Measurements from ENCODE around the gene MRPL12.

Gene MRPL12

DNA sequence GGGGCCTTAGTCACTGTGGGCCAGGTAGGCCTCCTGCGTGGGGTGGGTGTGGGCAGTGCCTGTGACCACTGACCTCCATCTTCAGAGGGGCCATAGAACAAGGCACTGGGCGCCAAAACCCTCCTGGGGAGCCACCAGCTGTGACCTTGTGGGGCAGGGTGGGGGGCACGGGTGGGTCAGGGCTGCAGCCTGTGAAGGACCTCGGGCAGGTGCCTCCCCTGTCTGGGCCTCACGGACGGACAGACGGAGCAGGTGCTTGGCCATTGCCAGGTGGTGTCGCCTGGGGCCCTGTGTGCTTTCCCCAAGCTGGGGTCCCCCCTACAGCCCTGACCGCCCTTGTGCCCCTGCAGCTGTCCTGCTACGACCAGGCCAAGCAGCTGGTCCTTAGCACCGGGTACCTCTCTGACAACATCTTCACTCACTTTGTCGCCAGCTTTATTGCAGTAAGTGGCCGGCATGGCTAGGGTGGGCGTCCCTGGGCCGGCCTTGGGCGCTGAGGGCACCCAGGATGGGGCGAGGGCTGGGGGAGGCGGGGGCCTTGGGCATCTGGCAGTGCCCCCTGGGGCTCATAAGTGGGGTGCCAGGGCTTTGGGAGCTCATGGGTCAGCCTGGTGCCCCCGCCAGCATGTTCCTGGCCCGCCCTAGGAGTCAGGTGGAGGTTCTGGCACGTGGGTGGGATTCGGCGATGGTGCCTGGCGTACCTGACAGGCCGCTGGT, 14.0 kb downstream of the MRPL12 start:
- CTCF ChIA-PET: interaction anchor here (1.3 kb wide), 1 partner anchor 10 kb away, joined by 3 read pairs; no protein-coding TSS in a partner anchor
- no peak overlapping the region for H3K27ac ChIP-seq (ENCODE audit: insufficient read depth in 1 of 2, low read depth in 1 of 2, low read length in 2 of 2, poor library complexity in 1 of 2, severe bottlenecking in 2 of 2)
- H3K27me3 ChIP-seq (replicated peaks in 2 of 5; ENCODE audit: control insufficient read depth in 4 of 5, insufficient read depth in 5 of 5, low read length in 4 of 5): no peaks in the 10 kb centered on the region
- POLR2A ChIA-PET: interaction anchor here (0.7 kb wide), 1 partner anchor 189 kb away, joined by 3 read pairs; no protein-coding TSS in a partner anchor
- no peak overlapping the region for H3K4me3 ChIP-seq (ENCODE audit: control insufficient read depth in 1 of 7, extremely low read depth in 1 of 7, insufficient read depth in 4 of 7, low read depth in 2 of 7, low read length in 6 of 7)
- H3K9me3 ChIP-seq (ENCODE audit: control extremely low read depth in 1 of 5, control insufficient read depth in 4 of 5, insufficient read depth in 2 of 5, low read depth in 1 of 5, low read length in 4 of 5): no peaks in the 10 kb centered on the region
- no peak for DNase-seq
- 96% methylated on average over 22 of the region's 25 CpGs for WGBS (ENCODE audit: insufficient coverage)
- peaks cover 0 to 26% (median 3%) of the 10 kb centered on the region in 4 experiments for H3K36me3 ChIP-seq (ENCODE audit: control insufficient read depth in 4 of 4, insufficient read depth in 4 of 4, low read length in 3 of 4)
- peaks cover 0 to 30% (median 14%) of the 10 kb centered on the region in 4 experiments for H3K4me1 ChIP-seq (ENCODE audit: control extremely low read depth in 1 of 4, control insufficient read depth in 4 of 4, insufficient read depth in 4 of 4, low read length in 3 of 4)

DNA sequence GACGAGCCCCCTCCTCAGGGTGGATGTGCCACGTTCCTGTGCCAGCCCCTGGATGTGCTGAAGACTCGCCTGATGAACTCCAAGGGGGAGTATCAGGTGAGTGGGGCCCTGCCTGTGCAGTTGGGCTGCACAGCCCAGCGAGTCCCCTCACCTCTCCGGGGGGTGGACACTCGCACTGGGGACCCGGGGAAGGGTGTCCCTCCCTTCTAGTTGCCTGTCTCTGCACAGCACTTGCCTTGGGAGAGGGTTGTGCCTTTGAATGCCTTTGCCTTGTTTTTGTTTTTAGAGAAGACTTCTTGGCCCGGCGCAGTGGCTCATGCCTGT, 14.6 kb downstream of the MRPL12 start:
- no peak for DNase-seq
- no peaks in the 10 kb centered on the region for H3K9me3 ChIP-seq (ENCODE audit: control extremely low read depth in 1 of 5, control insufficient read depth in 4 of 5, insufficient read depth in 2 of 5, low read depth in 1 of 5, low read length in 4 of 5)
- no peak overlapping the region for H3K27ac ChIP-seq (ENCODE audit: insufficient read depth in 1 of 2, low read depth in 1 of 2, low read length in 2 of 2, poor library complexity in 1 of 2, severe bottlenecking in 2 of 2)
- ChIA-PET POLR2A (interaction anchor here (0.7 kb wide), 1 partner anchor 189 kb away, joined by 3 read pairs; no protein-coding TSS in a partner anchor), CTCF (interaction anchor here (1.3 kb wide), 1 partner anchor 11 kb away, joined by 3 read pairs; no protein-coding TSS in a partner anchor)
- no peak overlapping the region for H3K4me3 ChIP-seq (ENCODE audit: control insufficient read depth in 1 of 7, extremely low read depth in 1 of 7, insufficient read depth in 4 of 7, low read depth in 2 of 7, low read length in 6 of 7)
- H3K36me3 ChIP-seq (ENCODE audit: control insufficient read depth in 4 of 4, insufficient read depth in 4 of 4, low read length in 3 of 4): peaks cover 0 to 26% (median 3%) of the 10 kb centered on the region in 4 experiments
- no peaks in the 10 kb centered on the region for H3K27me3 ChIP-seq (replicated peaks in 2 of 5; ENCODE audit: control insufficient read depth in 4 of 5, insufficient read depth in 5 of 5, low read length in 4 of 5)
- WGBS (ENCODE audit: insufficient coverage): over 99% methylated on average over 9 of the region's 9 CpGs
- peaks cover 0 to 32% (median 13%) of the 10 kb centered on the region in 4 experiments for H3K4me1 ChIP-seq (ENCODE audit: control extremely low read depth in 1 of 4, control insufficient read depth in 4 of 4, insufficient read depth in 4 of 4, low read length in 3 of 4)

DNA sequence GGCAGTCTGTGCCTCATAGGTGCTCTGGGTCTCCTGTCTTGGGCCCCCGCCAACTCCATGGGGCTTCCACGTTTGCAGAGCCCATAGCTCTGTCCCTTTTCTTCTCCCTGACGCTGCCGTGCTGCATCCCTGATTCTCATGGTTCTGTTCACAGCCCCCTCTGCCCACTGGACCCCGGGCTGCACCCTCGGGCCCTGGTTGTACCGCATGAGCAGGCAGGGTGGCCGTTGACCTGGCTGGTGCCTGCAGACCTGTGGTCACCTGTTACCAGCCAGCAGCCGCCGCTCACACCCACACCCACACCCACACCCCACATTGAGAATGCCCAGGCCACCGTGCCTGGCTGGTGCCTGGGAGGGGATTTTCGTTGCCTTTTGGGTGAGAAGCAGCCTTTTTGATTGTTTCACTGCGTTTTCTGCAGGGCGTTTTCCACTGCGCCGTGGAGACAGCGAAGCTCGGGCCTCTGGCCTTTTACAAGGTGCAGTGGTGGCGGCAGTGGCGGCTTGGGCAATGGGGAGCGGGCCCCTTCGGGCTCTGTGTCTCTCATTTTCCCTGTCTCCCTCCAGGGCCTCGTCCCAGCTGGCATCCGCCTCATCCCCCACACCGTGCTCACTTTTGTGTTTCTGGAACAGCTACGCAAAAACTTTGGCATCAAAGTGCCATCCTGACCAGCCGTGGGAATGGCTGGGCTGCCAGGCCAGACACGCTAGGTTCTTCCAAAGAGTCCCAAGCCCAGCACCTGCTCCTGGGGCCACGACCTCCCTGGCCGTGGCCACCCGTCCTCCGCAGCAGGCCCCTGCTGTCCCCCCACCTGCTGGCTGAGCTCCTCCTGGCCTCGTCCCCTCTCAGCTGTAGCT, 16.5 kb downstream of the MRPL12 start:
- peaks cover 0 to 12% (median 0%) of the 10 kb centered on the region in 5 experiments for H3K27me3 ChIP-seq (replicated peaks in 2 of 5; ENCODE audit: control insufficient read depth in 4 of 5, insufficient read depth in 5 of 5, low read length in 4 of 5)
- H3K4me1 ChIP-seq (ENCODE audit: control extremely low read depth in 1 of 4, control insufficient read depth in 4 of 4, insufficient read depth in 4 of 4, low read length in 3 of 4): peaks cover 0 to 16% (median 9%) of the 10 kb centered on the region in 4 experiments
- DNase-seq: no peak
- peaks cover 0 to 23% (median 3%) of the 10 kb centered on the region in 4 experiments for H3K36me3 ChIP-seq (ENCODE audit: control insufficient read depth in 4 of 4, insufficient read depth in 4 of 4, low read length in 3 of 4)
- ChIA-PET CTCF (interaction anchor here (1.5 kb wide), 1 partner anchor 15 kb away, joined by 3 read pairs; no protein-coding TSS in a partner anchor), POLR2A (no interaction called here)
- H3K9me3 ChIP-seq (ENCODE audit: control extremely low read depth in 1 of 5, control insufficient read depth in 4 of 5, insufficient read depth in 2 of 5, low read depth in 1 of 5, low read length in 4 of 5): no peaks in the 10 kb centered on the region
- H3K27ac ChIP-seq (ENCODE audit: insufficient read depth in 1 of 2, low read depth in 1 of 2, low read length in 2 of 2, poor library complexity in 1 of 2, severe bottlenecking in 2 of 2): no peak overlapping the region
- no peak overlapping the region for H3K4me3 ChIP-seq (ENCODE audit: control insufficient read depth in 1 of 7, extremely low read depth in 1 of 7, insufficient read depth in 4 of 7, low read depth in 2 of 7, low read length in 6 of 7)
- 96% methylated on average over 24 of the region's 33 CpGs for WGBS (ENCODE audit: insufficient coverage)

DNA sequence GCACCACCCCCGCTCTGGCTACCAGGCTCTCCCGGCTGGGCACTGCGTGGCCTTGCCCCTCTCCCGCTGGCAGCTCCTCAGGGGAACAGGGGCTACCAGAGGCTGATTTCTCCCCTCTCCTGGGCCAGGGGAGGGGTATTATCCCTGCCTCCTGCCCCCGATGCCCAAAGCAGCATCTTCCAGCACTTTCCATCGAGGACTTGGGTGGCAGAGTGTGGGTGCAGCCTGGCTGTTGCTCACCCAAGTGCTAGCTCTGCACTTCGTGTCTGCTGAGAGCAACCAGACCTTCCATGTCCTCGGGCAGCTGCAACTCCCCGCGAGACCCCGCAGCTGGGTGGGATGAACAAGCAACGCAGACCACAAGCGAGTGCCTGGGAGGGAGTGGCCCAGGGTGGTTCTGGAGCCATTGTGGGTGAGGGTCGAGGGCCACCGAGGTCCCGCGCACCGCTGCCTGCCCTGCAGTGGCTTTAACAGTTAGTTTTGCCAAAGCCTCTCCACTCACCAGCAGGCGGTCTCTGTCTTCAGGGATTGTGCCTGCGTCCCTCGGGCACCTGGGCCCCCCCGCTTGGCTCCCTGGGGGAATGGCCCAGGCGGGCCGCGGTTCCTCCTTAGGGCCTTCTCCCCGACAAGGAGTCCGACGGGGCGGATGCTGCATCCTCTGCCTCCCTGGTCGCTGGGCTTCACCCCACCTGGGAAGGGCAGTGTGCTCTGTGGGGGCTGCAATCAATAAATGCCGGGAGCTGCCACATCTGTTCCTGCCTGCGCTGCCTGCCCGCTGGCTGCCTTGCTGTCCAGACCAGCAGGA, 17.3 kb downstream of the MRPL12 start:
- peaks cover 0 to 21% (median 3%) of the 10 kb centered on the region in 4 experiments for H3K36me3 ChIP-seq (ENCODE audit: control insufficient read depth in 4 of 4, insufficient read depth in 4 of 4, low read length in 3 of 4)
- CTCF ChIA-PET: interaction anchor here (1.5 to 1.6 kb wide), 3 partner anchors 7 to 15 kb away, joined by 3 to 8 read pairs (median 6); no protein-coding TSS in a partner anchor
- POLR2A ChIA-PET: no interaction called here

DNA sequence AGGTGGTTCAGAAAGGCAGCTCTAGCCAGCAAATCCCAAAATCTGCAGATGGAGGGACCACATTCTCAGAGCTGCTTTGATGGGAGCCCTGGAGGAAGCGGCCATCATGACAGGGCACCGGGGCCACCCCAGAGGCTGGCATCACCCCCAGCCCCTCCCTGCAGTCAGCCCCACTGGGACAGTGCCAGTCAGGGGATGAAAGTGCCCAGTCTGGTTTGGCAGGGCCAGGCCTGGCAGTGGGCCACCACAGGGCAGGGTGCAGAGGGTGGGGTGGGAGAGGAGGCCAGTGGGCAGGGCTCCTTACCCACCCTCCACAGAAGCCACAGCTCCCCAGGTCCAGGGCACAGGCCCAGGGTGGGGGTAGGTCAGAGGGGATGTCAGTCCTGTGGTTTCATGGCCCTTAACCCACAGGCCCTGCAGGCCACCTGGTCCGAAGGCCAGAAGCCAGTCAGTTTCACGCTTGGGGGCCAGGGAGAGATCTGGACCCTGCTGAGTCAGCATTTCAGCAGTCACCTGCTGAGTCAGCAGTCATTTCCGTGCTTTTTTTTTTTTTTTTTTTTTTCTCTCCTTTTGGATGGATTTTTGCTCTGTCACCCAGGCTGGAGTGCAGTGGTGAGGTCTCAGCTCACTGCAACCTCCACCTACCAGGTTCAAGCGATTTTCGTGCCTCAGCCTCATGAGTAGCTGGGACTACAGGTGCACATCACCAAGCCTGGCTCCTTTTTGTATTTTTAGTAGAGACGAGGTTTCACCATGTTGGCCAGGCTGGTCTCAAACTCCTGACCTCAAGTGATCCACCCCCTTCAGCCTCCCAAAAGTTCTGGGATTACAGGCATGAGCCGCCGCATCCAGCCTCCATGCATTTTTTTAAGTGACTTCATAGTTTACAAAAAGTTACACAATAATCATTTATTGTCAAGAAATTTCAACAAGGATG, 19.3 kb downstream of the MRPL12 start:
- 56% methylated on average over 8 of the region's 10 CpGs for WGBS (ENCODE audit: insufficient coverage)
- Histone ChIP-seq H3K27me3 (replicated peaks in 2 of 5; ENCODE audit: control insufficient read depth in 4 of 5, insufficient read depth in 5 of 5, low read length in 4 of 5) (peaks cover 0 to 13% (median 3%) of the 10 kb centered on the region in 5 experiments), H3K4me3 (ENCODE audit: control insufficient read depth in 1 of 7, extremely low read depth in 1 of 7, insufficient read depth in 4 of 7, low read depth in 2 of 7, low read length in 6 of 7) (no peak overlapping the region), H3K27ac (ENCODE audit: insufficient read depth in 1 of 2, low read depth in 1 of 2, low read length in 2 of 2, poor library complexity in 1 of 2, severe bottlenecking in 2 of 2) (no peak overlapping the region), H3K36me3 (ENCODE audit: control insufficient read depth in 4 of 4, insufficient read depth in 4 of 4, low read length in 3 of 4) (peaks cover 0 to 10% (median 3%) of the 10 kb centered on the region in 4 experiments), H3K4me1 (ENCODE audit: control extremely low read depth in 1 of 4, control insufficient read depth in 4 of 4, insufficient read depth in 4 of 4, low read length in 3 of 4) (peaks cover 0 to 16% (median 9%) of the 10 kb centered on the region in 4 experiments), H3K9me3 (ENCODE audit: control extremely low read depth in 1 of 5, control insufficient read depth in 4 of 5, insufficient read depth in 2 of 5, low read depth in 1 of 5, low read length in 4 of 5) (no peaks in the 10 kb centered on the region)
- ChIA-PET POLR2A (no interaction called here), CTCF (interaction anchor here (1.6 kb wide), 3 partner anchors 8 to 106 kb away, joined by 5 to 8 read pairs (median 6); no protein-coding TSS in a partner anchor)
- DNase-seq: peak; percentile 46 to 81 (median 79)

More for the DNA sequence above, 17.3 kb downstream of the MRPL12 start:
- peaks cover 0 to 13% (median 3%) of the 10 kb centered on the region in 5 experiments for H3K27me3 ChIP-seq (replicated peaks in 2 of 5; ENCODE audit: control insufficient read depth in 4 of 5, insufficient read depth in 5 of 5, low read length in 4 of 5)
- H3K4me1 ChIP-seq (ENCODE audit: control extremely low read depth in 1 of 4, control insufficient read depth in 4 of 4, insufficient read depth in 4 of 4, low read length in 3 of 4): peaks cover 0 to 16% (median 9%) of the 10 kb centered on the region in 4 experiments
- no peak overlapping the region for H3K4me3 ChIP-seq (ENCODE audit: control insufficient read depth in 1 of 7, extremely low read depth in 1 of 7, insufficient read depth in 4 of 7, low read depth in 2 of 7, low read length in 6 of 7)
- no peak for DNase-seq
- WGBS (ENCODE audit: insufficient coverage): 91% methylated on average over 30 of the region's 33 CpGs
- H3K27ac ChIP-seq (ENCODE audit: insufficient read depth in 1 of 2, low read depth in 1 of 2, low read length in 2 of 2, poor library complexity in 1 of 2, severe bottlenecking in 2 of 2): no peak overlapping the region
- no peaks in the 10 kb centered on the region for H3K9me3 ChIP-seq (ENCODE audit: control extremely low read depth in 1 of 5, control insufficient read depth in 4 of 5, insufficient read depth in 2 of 5, low read depth in 1 of 5, low read length in 4 of 5)

Data from common myeloid progenitor, CD34-positive (primary cell).